Esophagus muscularis mucosa (tissue), 4 donors: ENCODE measurements around the gene UBE2L6. TPM values are rescaled to one million over a fixed set of nuclear protein-coding genes. Genes with fewer than 3 reads are reported as not detected.

Experiments used
- DNase-seq: peaks from one replicate; pipeline ENCODE4 v3.0.0-alpha.2; 2017; ENCODE audit errors: extremely low spot score
- H3K27ac ChIP-seq, 4 donors: fragments of 200-600 bp; sonication (generic); replicated peaks in 1 of 4; 1 replicate in 3 of 4; 2 replicates in 1 of 4; pipeline ENCODE4 v1.5.1; 2016 to 2019; ENCODE audit warnings: mild to moderate bottlenecking in 1 of 4
- H3K27me3 ChIP-seq, 4 donors: fragments of 200-600 bp; sonication (generic); one replicate each; pipeline versions ENCODE4 v1.5.1 to v1.6.0; 2016 to 2019
- H3K36me3 ChIP-seq, 4 donors: fragments of 200-600 bp; sonication (generic); one replicate each; pipeline ENCODE4 v1.5.1; 2016 to 2019
- H3K4me1 ChIP-seq, 4 donors: fragments of 200-600 bp; sonication (generic); one replicate each; pipeline ENCODE4 v1.5.1; 2016 to 2019
- H3K4me3 ChIP-seq, 4 donors: fragments of 200-600 bp; sonication (generic); 1 replicate in 2 of 4; 2 replicates in 2 of 4; pipeline ENCODE4 v1.5.1; 2016 to 2019; ENCODE audit warnings: mild to moderate bottlenecking in 4 of 4, moderate library complexity in 1 of 4
- H3K9me3 ChIP-seq, 4 donors: fragments of 200-600 bp; sonication (generic); 1 replicate in 3 of 4; 2 replicates in 1 of 4; pipeline ENCODE4 v1.5.1; 2016 to 2019
- CTCF ChIP-seq, 3 experiments: fragments of 200-600 bp in 2 of 3; fragments of 450-650 bp in 1 of 3; sonication (generic) in 2 of 3; IDR thresholded peaks; one replicate each; pipeline ENCODE4 v1.5.1; 2017 to 2019; ENCODE audit warnings: antibody characterized with exemption in 3 of 3, mild to moderate bottlenecking in 2 of 3, moderate library complexity in 1 of 3
- EP300 ChIP-seq: sonication (generic); formaldehyde crosslinking; IDR thresholded peaks from one replicate; pipeline ENCODE4 v1.6.1; 2017; ENCODE audit warnings: antibody characterized with exemption
- POLR2A ChIP-seq: fragments of 450-650 bp; IDR thresholded peaks from one replicate; pipeline ENCODE4 v1.6.1; 2017; ENCODE audit warnings: antibody characterized with exemption, moderate library complexity, mild to moderate bottlenecking, low read depth
- POLR2AphosphoS5 ChIP-seq, 2 donors: sonication (generic); formaldehyde crosslinking; IDR thresholded peaks; one replicate each; pipeline ENCODE4 v1.6.1; 2017; ENCODE audit warnings: antibody characterized with exemption in 2 of 2
- WGBS: methylation state at CpG from one replicate; pipeline ENCODE4 v1.1.5; 2018; 5-methylcytosine and 5-hydroxymethylcytosine counted together
- intact Hi-C: fragments of 100-400 bp; cut with DNase I; formaldehyde crosslinking; loops from one replicate; pipeline ENCODE4 v1.15.1; 2023
- total RNA-seq, 4 donors: library from RNA; depleted of rRNA; stranded (reverse); fragments of >200 nt; gene quantifications; one replicate each; pipeline versions ENCODE4 v1.1.0 to v1.2.1, GENCODE V29; 2016

The UBE2L6 gene
- total RNA-seq, 4 donors from 2014 or later: 15.8 to 40.3 (median 32.8) TPM

- Histone ChIP-seq H3K27me3 (no peaks in the 10 kb centered on the region), H3K36me3 (peaks cover 0 to 32% (median 17%) of the 10 kb centered on the region in 4 donors), H3K27ac (peak overlapping the region; percentile 86 to 94 (median 88)), H3K4me3 (peak overlapping the region; percentile 66 to 77 (median 67)), H3K9me3 (no peaks in the 10 kb centered on the region), H3K4me1 (peaks cover 6 to 29% (median 27%) of the 10 kb centered on the region in 4 donors)
- WGBS: 43% methylated on average over 5 of the region's 5 CpGs
- intact Hi-C loops: no loop called here
- TF ChIP-seq POLR2AphosphoS5 (IDR thresholded peaks at IDR 0.05) (no peak), CTCF (IDR thresholded peaks at IDR 0.05) (no peak), POLR2A (no peak), EP300 (no peak)
- no peak for DNase-seq
Measured at GRCh38 chr11:57598831-57599155, 31.3 kb upstream of the UBE2L6 start.

GRCh38 chr11:57597916-57598830, 30.7 kb upstream of the UBE2L6 start:
- intact Hi-C loops: no loop called here
- H3K27me3 ChIP-seq: no peaks in the 10 kb centered on the region

DNA sequence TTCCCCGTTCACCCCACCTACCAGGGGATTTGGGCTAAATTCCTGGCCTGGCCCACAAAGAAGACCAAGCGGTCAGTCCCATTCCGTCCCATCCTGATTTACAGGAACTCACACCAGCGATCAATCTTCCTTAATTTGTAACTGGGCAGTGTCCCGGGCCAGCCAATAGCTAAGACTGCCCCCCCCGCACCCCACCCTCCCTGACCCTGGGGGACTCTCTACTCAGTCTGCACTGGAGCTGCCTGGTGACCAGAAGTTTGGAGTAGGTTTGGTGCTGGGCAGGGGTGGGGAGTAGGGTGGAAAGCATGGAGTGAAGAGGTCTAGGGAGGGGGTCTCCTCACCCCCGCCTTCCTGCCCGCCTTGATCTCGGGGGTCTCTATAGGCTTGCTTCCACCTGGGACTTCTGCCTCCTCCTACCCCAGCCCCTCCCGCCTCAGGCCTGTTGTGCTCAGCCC, 30.0 kb upstream of the UBE2L6 start, which contains the start of gene SERPING1:
Gene SERPING1, plus strand, starts transcription at position 225 of the 455 bp plus-strand sequence. CDS start 586 bp downstream, outside the sequence.
- H3K4me3 ChIP-seq: peak within 1 kb of the TSS; percentile 66 to 77 (median 67)
- peak; percentile 97 for DNase-seq
- peaks cover 6 to 29% (median 27%) of the 10 kb centered on the region in 4 donors for H3K4me1 ChIP-seq
- peaks cover 0 to 21% (median 10%) of the 10 kb centered on the region in 4 donors for H3K36me3 ChIP-seq
- H3K27ac ChIP-seq: peak within 1 kb of the TSS; percentile 86 to 94 (median 88)
- H3K9me3 ChIP-seq: no peaks in the 10 kb centered on the region
- no peaks in the 10 kb centered on the region for H3K27me3 ChIP-seq
- intact Hi-C loops: no loop called here
- TF ChIP-seq POLR2A (no peak), POLR2AphosphoS5 (IDR thresholded peaks at IDR 0.05) (peak in 1 of 2 donors; percentile 60), CTCF (IDR thresholded peaks at IDR 0.05) (no peak)
- 22% methylated on average over 6 of the region's 10 CpGs for WGBS

More at GRCh38 chr11:57597916-57598830, 30.7 kb upstream of the UBE2L6 start:
- Histone ChIP-seq H3K4me1 (peaks cover 6 to 29% (median 27%) of the 10 kb centered on the region in 4 donors), H3K27ac (peak overlapping the region; percentile 86 to 94 (median 88)), H3K4me3 (peak overlapping the region; percentile 66 to 77 (median 67)), H3K9me3 (no peaks in the 10 kb centered on the region), H3K36me3 (peaks cover 0 to 26% (median 16%) of the 10 kb centered on the region in 4 donors)
- TF ChIP-seq EP300: peak; percentile 8
- TF ChIP-seq POLR2A: no peak
- no peak for TF ChIP-seq CTCF (IDR thresholded peaks at IDR 0.05)
- TF ChIP-seq POLR2AphosphoS5 (IDR thresholded peaks at IDR 0.05): peak in 1 of 2 donors; percentile 38
- 1% methylated on average over 22 of the region's 33 CpGs for WGBS
- DNase-seq: no peak

- no peak overlapping the region for H3K4me3 ChIP-seq
- H3K27ac ChIP-seq: peak overlapping the region; percentile 86 to 94 (median 88)
- H3K36me3 ChIP-seq: peaks cover 0 to 10% (median 4%) of the 10 kb centered on the region in 4 donors
- H3K4me1 ChIP-seq: peaks cover 6 to 29% (median 27%) of the 10 kb centered on the region in 4 donors
- 89% methylated on average over 5 of the region's 5 CpGs for WGBS
- TF ChIP-seq POLR2AphosphoS5 (IDR thresholded peaks at IDR 0.05) (no peak), POLR2A (no peak), EP300 (no peak), CTCF (IDR thresholded peaks at IDR 0.05) (no peak)
- intact Hi-C loops: no loop called here
- no peaks in the 10 kb centered on the region for H3K9me3 ChIP-seq
- no peaks in the 10 kb centered on the region for H3K27me3 ChIP-seq
- DNase-seq: no peak
Measured at GRCh38 chr11:57596266-57596885, 28.9 kb upstream of the UBE2L6 start.
